ENCODE results near the gene TMEM236. TPM values are rescaled to one million over a fixed set of nuclear protein-coding genes. Genes with fewer than 3 reads are reported as not detected.

Gene TMEM236
- total RNA-seq, 1 experiment from 2014 or later, result 0.04 TPM

DNA sequence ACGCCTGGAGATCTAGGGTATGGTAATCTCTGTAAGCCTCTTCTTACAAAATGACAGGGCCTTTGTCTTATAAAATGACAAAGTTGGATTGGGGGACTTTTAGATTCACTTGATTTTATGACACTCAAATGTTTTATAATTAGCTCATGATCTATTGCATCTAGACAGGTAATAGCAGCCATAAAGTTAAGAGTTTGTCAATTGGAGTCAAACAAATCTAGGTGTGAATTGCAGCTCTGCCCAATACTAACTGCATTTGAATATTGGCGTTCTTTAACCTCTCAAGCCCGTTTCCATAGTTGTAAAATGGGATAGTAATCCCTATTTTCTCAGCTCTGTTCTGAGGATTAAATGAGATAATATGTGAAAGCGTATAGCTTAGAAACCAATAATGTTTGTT is 43.1 kb downstream of the TMEM236 start:
- ChIA-PET POLR2A (ENCODE audit: unreplicated experiment) (no interaction called here), CTCF (no interaction called here)
- Histone ChIP-seq H3K79me2 (ENCODE audit: low read length) (no peaks in the 10 kb centered on the region), H4K20me1 (ENCODE audit: low read length) (no peaks in the 10 kb centered on the region), H3K4me2 (ENCODE audit: low read length) (no peak overlapping the region), H3F3A (ENCODE audit: low read length, unreplicated experiment) (no peaks in the 10 kb centered on the region), H3K9ac (ENCODE audit: low read length) (no peak overlapping the region), H3K4me3 (ENCODE audit: low read length) (no peak overlapping the region), H2AFZ (ENCODE audit: low read length) (no peak overlapping the region), H3K27ac (ENCODE audit: low read length) (no peak overlapping the region), H3K4me1 (ENCODE audit: insufficient read depth, low read length) (0 out of 2 replicates have a peak, but pooled peaks cover 4% of the 10 kb centered on the region), H3K9me3 (ENCODE audit: low read length) (no peaks in the 10 kb centered on the region), H3K27me3 (ENCODE audit: low read length) (no peaks in the 10 kb centered on the region), H3K9me2 (replicated peaks; ENCODE audit: low read length) (no peaks in the 10 kb centered on the region), H3K36me3 (ENCODE audit: low read depth, low read length) (no peaks in the 10 kb centered on the region)
- ATAC-seq (no peak), DNase-seq (no peak)
- intact Hi-C loops (cut with micrococcal nuclease), result no loop called here
- TF ChIP-seq, protein P1, sequence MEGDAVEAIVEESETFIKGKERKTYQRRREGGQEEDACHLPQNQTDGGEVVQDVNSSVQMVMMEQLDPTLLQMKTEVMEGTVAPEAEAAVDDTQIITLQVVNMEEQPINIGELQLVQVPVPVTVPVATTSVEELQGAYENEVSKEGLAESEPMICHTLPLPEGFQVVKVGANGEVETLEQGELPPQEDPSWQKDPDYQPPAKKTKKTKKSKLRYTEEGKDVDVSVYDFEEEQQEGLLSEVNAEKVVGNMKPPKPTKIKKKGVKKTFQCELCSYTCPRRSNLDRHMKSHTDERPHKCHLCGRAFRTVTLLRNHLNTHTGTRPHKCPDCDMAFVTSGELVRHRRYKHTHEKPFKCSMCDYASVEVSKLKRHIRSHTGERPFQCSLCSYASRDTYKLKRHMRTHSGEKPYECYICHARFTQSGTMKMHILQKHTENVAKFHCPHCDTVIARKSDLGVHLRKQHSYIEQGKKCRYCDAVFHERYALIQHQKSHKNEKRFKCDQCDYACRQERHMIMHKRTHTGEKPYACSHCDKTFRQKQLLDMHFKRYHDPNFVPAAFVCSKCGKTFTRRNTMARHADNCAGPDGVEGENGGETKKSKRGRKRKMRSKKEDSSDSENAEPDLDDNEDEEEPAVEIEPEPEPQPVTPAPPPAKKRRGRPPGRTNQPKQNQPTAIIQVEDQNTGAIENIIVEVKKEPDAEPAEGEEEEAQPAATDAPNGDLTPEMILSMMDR (conservative IDR thresholded peaks at IDR 0.05; ENCODE audit: low read depth, low read length), result no peak
- no TSS peak for BruUV-seq (replicated peaks)

DNA sequence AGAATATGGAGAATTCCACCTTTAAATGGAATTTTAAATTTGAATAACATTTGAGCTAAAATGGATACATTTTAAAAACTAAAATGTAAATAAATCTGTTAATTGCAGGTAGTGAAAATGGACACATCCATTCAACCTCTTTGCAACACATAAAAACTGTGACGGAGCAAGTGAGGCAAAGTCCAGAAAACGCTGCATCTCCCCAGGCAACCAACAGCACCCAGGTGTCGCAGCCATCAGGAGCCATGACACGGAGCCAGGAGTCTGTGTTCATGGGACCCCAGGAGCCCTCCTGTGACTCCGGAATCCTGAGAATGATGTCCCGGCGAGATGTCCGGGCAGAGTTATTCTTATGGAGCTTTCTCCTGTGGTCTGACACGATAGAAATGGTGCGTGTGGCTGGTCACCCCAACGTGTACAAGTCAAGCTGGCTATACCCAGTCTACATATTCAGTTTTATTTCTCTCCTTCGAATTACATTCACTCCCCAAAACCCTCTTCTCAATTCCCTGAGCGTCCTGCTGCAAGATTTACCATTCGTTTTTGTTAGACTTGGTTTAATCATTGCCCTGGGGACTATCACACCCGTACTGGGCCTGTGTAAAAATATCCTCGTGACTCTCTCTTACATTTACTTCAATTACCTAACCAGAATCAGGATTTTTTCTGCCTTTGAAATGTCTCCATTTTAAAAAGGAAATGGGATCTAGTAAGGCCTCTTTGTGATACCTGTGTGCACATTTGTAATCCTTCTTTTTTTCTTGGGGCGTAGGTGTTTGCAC is 44.0 kb downstream of the TMEM236 start:
- no peak overlapping the region for H3K27ac ChIP-seq (ENCODE audit: low read length)
- no TSS peak for BruUV-seq (replicated peaks)
- no peaks in the 10 kb centered on the region for H3K9me3 ChIP-seq (ENCODE audit: low read length)
- H3K4me1 ChIP-seq (ENCODE audit: insufficient read depth, low read length), result 0 out of 2 replicates have a peak, but pooled peaks cover 4% of the 10 kb centered on the region
- H3F3A ChIP-seq (ENCODE audit: low read length, unreplicated experiment), result no peaks in the 10 kb centered on the region
- intact Hi-C loops (cut with micrococcal nuclease), result no loop called here
- H3K36me3 ChIP-seq (ENCODE audit: low read depth, low read length), result no peaks in the 10 kb centered on the region
- DNase-seq (no peak), ATAC-seq (no peak)
- ChIA-PET CTCF (no interaction called here), POLR2A (ENCODE audit: unreplicated experiment) (no interaction called here)
- no peaks in the 10 kb centered on the region for H3K9me2 ChIP-seq (replicated peaks; ENCODE audit: low read length)
- no peaks in the 10 kb centered on the region for H3K79me2 ChIP-seq (ENCODE audit: low read length)
- no peak overlapping the region for H3K9ac ChIP-seq (ENCODE audit: low read length)
- H3K27me3 ChIP-seq (ENCODE audit: low read length), result no peaks in the 10 kb centered on the region
- H2AFZ ChIP-seq (ENCODE audit: low read length), result no peak overlapping the region
- no peak overlapping the region for H3K4me2 ChIP-seq (ENCODE audit: low read length)
- H3K4me3 ChIP-seq (ENCODE audit: low read length), result no peak overlapping the region
- no peaks in the 10 kb centered on the region for H4K20me1 ChIP-seq (ENCODE audit: low read length)
- TF ChIP-seq, protein P1 (conservative IDR thresholded peaks at IDR 0.05; ENCODE audit: low read depth, low read length), result no peak
- TF ChIP-seq EZH2 (IDR thresholded peaks at IDR 0.05; ENCODE audit: low read length, unreplicated experiment), result no peak
- no peak for TF ChIP-seq EZH2phosphoT487 (IDR thresholded peaks at IDR 0.05; ENCODE audit: borderline replicate concordance, low read length)

GRCh38 chr10:17801507-17801906 is 49.5 kb downstream of the TMEM236 start:
- BruUV-seq (replicated peaks), result no TSS peak
- H3K4me3 ChIP-seq (ENCODE audit: low read length), result no peak overlapping the region

More at GRCh38 chr10:17801507-17801906, 49.5 kb downstream of the TMEM236 start:
- H3K27ac ChIP-seq (ENCODE audit: low read length), result no peak overlapping the region
- H3K79me2 ChIP-seq (ENCODE audit: low read length), result no peaks in the 10 kb centered on the region
- no peaks in the 10 kb centered on the region for H3K9me2 ChIP-seq (replicated peaks; ENCODE audit: low read length)
- ChIA-PET POLR2A (ENCODE audit: unreplicated experiment) (no interaction called here), CTCF (interaction anchor here (0.7 kb wide), 1 partner anchor 113 kb away, joined by 5 read pairs; no protein-coding TSS in a partner anchor)
- H3K36me3 ChIP-seq (ENCODE audit: low read depth, low read length), result no peaks in the 10 kb centered on the region
- DNase-seq (no peak), ATAC-seq (no peak)
- no peak overlapping the region for H3K9ac ChIP-seq (ENCODE audit: low read length)
- H3K4me1 ChIP-seq (ENCODE audit: insufficient read depth, low read length), result peaks cover 10% of the 10 kb centered on the region; the same call in 1 of the 2 replicates
- H3F3A ChIP-seq (ENCODE audit: low read length, unreplicated experiment), result no peaks in the 10 kb centered on the region
- H3K27me3 ChIP-seq (ENCODE audit: low read length), result no peaks in the 10 kb centered on the region
- TF ChIP-seq EZH2phosphoT487 (IDR thresholded peaks at IDR 0.05; ENCODE audit: borderline replicate concordance, low read length) (no peak), EZH2 (IDR thresholded peaks at IDR 0.05; ENCODE audit: low read length, unreplicated experiment) (no peak)
- TF ChIP-seq, protein P1 (conservative IDR thresholded peaks at IDR 0.05; ENCODE audit: low read depth, low read length), result 0 out of 2 replicates have a peak, but pooled peaks have one; percentile 15
- no peak overlapping the region for H3K4me2 ChIP-seq (ENCODE audit: low read length)
- no peak overlapping the region for H2AFZ ChIP-seq (ENCODE audit: low read length)
- intact Hi-C loops (cut with micrococcal nuclease), result no loop called here
- H3K9me3 ChIP-seq (ENCODE audit: low read length), result no peaks in the 10 kb centered on the region
- H4K20me1 ChIP-seq (ENCODE audit: low read length), result no peaks in the 10 kb centered on the region
